Measurements from ENCODE around the gene CCDC89. TPM values are rescaled to one million over a fixed set of nuclear protein-coding genes. Genes with fewer than 3 reads are reported as not detected.
"Not testable (repeated sequence)": the region's sequence is repeated elsewhere in the genome, so short reads cannot be mapped to it uniquely, and the experiment has no call there.

CCDC89 gene
- polyA plus RNA-seq, 5 donors: 4.7 to 7.1 (median 6.7) TPM

DNA sequence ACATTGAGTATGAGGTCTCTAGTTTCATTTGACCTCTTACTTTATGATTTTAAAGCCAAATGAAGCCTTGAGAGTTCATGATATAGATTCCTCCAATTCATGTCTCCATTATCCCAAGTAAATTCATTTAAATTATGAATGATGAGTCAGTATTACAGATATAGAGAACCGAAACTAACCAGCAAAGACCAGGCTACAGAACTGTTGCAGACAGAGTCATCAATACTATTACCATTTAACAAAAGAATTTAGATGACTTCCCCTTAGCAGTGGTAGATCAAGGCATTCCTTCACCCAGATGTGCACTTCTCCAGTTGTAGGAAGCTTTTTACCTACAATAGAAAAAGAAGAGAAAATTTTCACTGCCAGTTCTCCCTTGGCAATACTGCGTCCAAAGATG, 11.8 kb upstream of the CCDC89 start:
- no peak for DNase-seq

DNA sequence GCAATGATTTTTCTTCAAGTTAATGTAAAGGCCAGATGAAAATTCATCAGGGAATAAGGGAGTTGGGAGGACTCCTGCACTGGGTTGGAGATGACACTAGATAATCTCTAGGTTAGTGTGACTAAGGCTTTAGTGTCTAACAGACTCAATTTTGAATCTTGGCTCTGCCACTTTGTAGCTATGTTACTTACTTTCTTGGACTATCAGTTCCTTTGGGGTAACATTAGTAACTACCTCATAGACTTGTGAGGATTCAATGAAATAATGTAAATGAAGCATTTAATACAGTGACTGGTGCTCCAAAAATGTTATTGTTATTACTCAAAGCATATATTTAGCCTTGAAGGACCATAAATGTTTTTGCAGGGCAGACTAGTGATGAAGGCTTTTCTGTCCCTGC, 9.6 kb upstream of the CCDC89 start:
- DNase-seq: no peak

DNA sequence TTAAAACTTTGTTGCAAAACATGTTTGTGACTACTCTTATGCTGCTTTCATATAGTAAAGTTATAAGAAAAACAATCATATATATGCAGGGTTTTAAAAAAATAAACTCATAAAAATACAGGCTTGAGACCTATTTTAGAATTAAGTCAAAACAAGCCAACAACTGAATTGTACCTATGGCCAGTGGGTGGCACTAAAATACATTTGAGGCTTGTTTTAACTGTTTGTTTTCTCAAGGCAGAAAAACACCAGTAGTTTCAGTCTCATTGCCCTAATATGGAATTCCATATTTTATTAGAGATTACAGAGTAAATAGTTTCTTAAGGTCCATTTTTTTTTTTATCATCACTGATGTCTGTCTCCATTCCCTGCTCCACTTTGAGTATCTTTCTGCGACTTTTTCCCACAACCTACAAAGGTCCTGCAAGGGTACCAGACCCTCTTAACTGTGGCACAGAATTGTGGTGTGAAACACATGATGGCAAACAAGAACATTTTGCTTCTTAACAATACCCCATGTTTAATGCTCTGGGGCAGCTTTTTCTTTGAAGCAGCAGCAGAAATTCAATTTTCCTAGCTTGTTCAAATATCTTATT, 8.5 kb upstream of the CCDC89 start:
- DNase-seq: no peak

DNA sequence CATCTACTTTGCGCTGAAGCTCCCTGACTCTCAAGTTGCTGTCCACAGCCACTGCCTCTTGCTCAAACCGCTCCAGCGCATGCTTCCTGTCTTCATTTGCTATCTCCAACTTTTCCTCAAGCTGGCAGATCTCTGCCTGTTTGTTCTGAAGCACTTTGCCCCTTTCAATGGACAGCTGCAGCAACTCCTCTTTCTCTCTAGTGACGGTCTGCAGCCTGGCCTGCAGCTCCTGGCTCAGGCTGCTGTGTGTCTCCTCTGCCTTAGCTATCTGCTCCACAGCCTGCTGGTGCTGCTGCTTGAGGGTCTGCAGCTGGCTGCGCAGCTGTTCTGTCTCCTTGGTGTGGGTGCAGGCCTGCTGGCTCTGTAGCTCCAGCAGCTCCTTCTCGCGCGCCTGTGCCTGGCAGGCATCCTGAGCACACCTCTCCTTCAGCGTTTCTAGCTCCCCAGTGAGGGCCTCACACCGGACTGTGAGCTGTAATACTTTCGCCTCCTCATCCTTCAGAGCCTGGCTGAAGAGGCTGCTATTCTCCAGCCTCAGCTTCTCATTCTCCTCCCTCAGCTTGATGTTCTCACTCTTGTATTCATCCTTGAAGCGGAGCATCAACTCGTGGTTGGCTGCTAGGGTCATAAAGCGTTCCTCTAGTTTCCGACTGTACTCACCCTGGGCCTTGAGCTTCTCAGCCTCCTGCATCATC, 723 bp downstream of the CCDC89 start:
- peak; percentile 92 to 93 for DNase-seq

DNA sequence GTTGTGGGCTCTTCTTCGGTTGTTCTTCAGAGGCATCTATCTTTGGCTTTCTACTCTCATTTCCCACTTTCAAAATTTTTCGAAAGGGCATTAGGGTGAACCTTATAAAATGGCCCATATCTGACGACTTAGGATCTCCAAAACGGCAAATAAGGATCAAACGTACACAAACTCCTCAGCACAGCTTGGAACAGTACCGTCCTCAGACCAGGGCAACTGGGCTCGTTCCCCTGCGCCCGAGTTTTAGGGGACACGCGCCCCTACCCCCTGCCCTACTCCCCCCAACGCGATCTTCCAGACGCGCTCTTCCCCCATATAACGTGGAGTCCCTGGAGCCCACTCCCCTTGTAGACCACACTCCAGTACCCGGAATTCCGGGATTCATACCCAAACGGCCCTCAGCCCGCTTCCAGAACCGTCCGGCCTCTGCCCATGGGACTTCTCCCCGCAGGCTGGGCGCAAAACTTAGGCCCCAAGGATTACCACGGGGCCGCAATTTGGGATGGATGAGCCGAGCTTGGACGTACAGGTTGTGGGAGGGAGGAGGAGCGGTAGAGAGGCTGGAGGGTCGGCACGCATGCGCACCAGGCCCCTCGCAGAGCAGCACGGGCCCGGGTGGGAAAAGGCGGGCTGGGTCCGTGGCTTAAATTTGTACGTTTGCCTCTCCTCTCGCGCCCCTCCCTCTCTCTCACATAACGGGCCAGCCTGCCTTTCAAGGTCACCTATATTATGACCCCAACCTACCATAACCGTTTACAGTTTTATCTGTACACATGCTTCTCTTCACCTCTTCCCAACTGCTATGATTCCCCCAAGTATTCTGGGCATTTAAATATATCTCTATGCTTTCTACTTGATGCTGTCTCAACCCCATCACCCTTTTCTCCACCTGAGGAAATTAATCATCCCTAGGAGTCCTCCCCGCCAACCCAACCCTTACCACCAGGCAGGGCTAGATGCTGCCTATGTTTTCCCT, 3.4 kb downstream of the CCDC89 start:
- peak; percentile 59 to 74 for DNase-seq

DNA sequence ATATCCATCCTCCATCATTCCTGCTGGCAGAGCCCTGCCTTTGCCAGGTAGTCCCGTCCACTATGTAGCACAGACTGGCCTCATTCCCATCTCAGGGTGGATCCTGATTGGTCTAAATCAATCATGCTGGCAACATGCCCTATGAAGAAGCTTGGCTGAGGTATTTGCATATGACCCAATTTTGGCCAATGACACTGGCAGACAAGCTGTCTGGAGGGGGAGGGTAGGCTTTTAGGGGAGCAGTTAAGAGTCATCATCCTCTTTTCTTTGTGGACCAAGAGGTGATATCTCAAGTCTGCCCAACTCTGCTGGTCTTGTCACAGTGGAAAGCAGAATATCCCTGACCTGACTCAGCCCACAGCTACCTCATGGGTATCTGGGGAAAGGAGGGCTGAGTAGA, 5.1 kb downstream of the CCDC89 start:
- DNase-seq: no peak

DNA sequence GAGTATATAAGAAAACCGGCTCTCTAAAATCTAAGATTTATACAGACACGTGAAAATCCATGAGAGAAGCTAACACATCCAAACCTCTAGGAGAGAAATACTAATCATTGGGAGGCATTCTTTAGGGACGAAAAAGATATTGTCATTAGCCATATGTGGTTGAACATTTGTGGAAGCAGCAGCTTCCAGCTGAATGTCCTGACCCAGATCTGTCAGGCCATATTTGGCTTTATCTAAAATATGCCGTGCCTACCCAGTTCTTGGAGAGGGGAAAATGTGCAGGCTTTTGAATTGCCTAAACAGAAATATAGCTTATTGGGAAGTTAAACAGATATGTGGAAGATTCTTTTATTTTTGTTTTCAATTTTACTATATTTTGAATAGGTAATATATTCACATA, 6.4 kb downstream of the CCDC89 start:
- DNase-seq: no peak

DNA sequence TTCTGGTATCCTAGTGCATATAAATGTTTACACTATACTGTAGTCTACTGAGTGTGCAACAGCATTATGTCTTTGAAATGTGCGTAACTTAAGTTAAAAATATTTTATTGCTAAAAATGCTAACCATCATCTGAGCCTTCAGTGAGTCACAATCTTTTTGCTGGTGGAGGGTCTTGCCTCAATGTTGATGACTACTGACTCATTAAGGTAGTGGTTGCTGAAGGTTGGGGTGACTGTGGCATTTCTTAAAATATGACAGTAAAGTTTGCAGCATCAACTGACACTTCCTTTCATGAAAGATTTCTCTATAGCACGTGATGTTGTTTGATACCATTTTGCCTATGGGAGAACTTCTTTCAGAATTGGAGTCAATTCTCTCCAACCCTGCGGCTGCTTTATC, 12.6 kb downstream of the CCDC89 start:
- DNase-seq: no peak

DNA sequence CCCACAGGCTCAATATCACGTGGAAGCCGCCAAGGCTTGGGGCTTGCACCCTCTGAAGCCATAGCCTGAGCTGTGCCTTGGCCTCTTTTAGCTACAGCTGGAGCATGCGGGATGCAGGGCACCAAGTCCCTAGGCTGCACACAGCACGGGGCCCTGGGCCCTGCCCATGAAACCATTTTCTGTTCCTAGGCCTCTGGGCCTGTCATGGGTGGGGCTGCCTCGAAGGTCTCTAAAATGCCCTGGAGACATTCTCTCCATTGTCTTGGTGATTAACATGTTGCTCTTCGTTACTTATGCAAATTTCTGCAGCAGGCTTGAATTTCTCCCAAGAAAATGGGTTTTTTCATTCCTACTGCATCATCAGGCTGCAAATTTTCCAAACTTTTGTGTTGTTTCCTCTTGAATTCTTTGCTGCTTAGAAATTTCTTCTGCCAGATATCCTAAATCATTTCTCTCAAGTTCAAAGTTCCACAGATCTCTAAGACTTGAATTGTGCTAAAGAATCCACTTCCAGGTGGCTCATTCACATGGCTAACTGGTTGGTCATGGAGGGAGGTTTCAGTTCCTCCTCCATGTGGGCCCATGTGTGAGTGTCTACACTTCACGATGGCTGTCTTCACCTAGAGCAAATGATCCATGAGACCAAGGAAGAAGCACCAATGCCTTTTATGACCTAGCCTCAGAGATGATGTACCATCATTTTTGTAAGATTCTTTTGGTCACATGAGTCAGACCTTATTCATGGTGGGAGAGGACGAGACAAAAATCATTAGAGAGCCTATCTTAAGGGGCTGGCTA, 13.7 kb downstream of the CCDC89 start:
- DNase-seq: no peak

DNA sequence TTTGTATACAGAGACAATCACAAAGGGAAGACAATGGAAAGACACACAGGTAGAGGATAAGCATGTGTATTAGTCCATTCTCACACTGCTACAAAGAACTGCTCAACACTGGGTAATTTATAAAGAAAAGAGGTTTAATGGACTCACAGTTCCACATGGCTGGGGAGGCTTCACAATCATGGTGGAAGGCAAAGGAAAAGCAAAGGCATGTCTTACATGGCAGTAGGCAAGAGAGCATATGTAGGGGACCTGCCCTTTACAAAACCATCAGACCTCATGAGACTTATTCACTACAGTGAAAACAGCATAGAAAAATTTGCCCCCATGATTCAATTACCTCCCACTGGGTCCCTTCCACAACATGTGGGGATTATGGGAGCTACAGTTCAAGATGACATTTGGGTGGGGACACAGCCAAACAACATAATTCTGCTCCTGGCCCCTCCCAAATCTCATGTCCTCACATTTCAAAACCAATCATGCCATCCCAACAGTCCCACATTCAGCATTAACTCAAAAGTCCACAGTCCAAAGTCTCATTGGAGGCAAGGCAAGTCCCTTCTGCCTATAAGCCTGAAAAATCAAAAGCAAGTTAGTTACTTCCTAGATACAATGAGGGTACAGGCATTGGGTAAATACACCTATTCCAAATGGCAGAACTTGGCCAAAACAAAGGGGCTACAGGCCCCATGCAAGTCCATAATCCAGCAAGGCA, 14.9 kb downstream of the CCDC89 start:
- DNase-seq: not testable (repeated sequence)

DNA sequence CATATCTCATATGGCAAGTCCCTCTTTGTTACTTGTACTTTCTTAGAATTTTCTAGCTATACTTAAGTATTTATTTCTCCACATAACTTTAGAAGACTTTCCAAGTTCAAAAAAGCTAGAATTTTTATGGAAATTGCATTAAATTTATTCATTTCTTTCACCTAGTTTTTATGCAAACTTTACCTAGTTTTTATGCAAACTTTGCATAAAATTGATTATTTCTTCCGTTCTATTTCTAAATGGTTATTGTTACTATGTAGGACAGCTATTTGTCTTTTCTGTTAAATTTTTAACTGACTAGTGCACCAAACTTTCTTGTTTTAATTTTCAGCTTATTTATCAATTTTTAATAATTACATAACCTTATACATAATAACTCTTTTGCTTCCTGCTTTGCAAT, 17.8 kb downstream of the CCDC89 start:
- DNase-seq: no peak

DNA sequence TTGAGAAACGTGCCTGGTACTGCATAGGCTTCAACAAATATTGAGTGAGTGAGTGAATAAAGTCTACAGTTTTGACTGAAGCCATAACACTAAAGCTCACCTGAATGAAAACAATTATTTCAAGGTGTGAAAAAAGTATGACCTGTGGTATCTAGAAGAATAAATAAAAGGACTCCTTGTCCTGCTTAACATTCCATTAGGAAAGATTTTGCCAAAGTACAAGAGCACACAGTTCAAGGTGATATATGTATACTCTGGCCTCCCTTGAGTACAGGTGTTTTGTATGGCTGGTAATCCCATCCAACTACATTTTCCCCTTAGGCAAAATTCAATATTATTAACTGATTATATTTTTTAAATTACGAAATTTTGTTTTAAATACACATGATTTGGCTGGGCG, 19.3 kb downstream of the CCDC89 start:
- DNase-seq: no peak

DNA sequence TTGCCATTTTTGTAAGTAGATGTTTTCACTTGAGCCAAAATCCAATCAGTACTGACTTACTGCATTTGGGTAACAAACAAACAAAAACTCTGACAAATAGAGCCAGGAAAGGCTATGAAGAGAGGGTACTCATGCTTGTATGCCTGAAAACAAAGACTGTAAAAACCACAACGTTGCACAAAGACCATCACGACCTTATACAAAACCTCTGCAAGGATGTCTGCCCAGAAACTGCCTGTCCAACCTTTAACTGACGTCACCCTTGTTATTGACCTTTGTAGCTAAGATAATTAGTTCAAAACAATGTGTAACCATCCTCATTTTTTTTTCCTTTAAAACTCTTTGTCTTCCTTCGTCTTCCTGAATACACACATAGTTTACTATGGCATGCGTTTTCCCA, 20.3 kb downstream of the CCDC89 start:
- DNase-seq: no peak

DNA sequence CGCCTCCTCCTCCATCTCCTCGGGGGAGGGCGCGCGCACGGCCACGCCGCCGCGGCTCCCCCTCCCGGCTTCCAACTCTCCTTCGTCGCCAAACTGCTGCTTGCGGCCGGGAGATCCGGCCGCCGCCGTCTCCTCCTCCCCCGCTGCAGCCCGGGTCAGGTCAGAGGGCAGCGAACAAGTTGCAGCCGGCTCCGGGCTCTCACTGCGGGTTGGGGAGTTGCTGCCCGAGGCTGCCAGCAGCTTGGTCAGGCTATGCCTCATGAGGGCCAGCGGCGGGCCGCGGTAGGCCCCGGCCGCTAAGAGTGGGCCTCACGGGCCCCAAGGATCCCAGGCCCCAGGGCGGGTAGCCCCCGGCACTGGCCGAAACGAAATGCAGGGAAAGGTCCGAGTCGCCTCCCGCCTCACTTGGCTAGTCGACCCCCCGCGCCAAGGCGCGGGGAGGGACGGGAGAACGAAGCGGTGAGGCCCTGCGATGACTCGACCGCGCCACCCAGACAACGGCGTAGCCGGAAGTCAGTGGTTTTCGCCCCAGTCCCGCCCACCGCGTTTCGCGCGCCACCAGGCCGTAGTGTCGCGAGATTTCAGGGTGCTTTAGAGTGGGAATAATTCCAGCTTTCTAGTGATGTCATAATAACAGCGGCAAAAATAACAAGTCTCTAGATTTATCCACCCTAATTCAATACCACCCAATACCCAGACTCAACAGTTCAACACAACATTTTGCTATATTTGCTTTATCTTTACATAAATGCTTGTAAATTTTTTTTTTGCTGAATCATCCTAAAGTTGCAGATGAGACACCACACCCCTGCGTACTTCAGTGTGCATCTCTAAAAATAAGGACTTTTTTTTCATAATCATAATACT, 21.1 kb downstream of the CCDC89 start, which contains the start of gene CREBZF:
CREBZF (minus strand) TSS at position 515 of the 867 bp plus-strand sequence; CDS start at position 261, 254 bp downstream.
- DNase-seq: peak; percentile 96

DNA sequence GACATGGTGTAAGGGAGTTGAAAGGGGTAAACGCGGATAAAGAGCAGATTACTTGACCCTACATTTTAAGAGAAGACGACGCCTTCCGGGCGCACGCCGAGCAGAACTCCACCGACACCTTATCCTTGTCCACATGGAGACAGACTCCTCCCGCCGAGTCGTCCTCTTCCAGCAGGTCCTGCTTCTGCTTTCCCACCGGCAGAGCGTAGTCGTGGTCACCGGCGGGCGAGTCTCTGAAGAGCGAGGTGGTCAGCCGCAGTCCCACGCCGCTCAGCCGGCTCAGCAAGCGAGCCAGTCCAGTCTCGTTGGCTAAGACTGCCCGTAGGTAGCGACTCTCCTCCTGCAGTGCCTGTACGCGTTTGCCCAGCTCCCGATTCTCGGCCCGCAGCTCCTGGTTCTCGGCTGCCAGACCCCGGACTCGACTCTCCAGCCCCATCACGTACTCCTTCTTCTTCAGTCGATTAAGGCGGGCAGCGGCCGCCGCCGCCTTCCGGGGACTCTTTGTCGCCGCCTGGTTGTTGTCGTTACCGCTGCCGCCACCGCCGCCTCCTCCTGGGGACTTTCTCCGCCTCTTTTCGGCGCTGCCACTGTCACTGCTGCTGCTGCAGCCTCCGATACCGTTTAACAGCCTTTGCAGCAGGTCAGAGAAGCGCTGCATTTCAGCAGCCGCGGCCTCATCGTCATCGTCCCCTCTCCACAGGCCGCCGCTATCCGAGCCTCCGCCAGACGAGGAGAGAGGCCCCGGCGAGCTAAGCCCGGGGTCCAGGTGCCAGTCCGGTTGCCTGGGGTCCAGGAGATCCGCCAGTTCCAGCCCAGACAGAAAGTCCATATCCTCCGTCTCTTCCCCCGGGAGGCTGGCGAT, 22.0 kb downstream of the CCDC89 start:
- DNase-seq: peak; percentile 77 to 79

DNA sequence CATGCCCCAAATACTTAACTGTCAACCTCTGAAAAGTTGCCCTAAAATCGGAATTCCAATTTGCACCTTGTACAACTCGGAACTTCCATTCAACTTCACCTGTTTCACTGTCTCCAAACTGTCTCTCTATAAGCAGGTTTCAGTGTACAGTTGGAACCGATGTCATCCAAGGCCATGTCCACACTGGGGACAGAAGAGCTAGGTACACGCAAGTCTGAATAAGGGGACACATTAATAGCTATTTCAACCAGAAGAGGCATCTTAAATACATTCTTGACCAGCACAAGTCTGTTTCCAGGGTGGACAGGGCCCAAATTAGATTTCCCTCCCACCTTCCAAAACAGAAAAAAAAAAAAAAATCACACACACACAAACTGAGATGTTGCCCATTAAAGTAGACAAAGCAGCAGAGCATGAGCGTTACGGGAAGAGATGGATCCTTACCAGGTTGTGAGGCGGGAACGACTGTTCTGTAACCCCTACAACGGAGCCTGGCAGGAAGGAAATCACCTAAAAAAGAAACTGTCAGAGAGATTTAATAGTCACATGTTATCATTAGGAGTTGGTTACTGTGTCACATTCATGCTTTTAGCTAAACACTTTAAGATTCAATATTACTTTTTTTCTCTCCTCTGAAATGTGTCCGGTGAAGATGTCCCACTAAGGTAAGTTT, 22.8 kb downstream of the CCDC89 start:
- DNase-seq: no peak

DNA sequence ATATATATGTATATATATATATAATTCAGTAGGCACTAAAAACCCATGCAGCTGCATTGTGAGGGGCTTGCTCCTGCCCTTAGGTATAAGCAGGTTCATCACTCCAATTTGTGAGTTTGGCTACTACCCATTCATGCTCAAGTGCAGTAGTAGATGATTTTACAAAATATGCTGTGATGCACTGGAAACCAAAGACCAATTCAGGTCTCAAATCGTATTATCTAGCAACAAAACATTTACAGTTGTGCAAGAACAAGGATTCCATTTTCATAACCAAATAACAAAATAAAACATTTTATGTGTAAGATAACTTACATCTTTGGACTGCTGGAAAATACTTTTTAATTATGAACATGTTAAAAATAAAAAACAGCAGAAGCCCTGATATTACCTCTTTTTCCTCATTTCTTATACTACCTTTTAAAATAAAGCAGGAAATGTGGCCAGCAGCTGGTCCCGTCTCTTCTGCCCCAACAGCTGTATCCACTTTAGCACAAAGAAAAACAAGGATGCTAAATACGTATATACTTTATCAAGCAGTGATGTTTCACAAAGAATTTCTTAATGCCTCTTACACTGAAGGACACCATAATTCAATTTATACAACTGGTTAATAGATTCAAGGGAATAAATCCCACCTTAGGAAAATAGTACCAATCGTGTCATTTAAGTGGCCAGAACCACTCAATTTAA, 23.9 kb downstream of the CCDC89 start:
- no peak for DNase-seq

DNA sequence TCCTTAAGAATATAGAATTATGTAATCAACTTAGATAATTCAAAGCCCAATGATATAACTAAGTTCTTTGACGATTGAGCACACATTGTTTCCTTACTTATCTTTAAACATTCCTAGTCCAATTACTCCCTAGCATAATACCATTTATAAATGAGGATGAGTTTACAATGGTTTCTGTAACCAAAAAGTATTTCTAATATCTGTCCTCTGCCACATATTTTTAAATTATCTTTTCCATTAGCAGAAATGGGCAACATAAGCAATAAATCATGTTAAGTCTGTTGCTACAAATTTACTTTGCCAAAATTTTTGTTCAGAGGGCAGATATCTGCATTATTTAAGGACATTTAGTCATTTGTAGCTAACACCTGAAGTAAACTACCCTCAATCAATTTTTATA, 27.8 kb downstream of the CCDC89 start:
- no peak for DNase-seq
